GM12873 (cell line): Measurements from ENCODE around the gene SAT2.

Experiments used
- CTCF ChIP-seq: IDR thresholded peaks from 2 replicates; pipeline ENCODE4 v1.5.1; 2012; ENCODE audit warnings: low read depth, mild to moderate bottlenecking, moderate library complexity, low read length, control low read depth; ENCODE audit not compliant: insufficient read depth; ENCODE audit errors: missing control alignments

SAT2 gene

GRCh38 chr17:7615265-7615747, 12.3 kb downstream of the SAT2 start:
- no peak for TF ChIP-seq CTCF

GRCh38 chr17:7614425-7615264, 13.0 kb downstream of the SAT2 start, which contains the start of gene FXR2:
TSS of gene FXR2 (minus strand) at chr17:7614897. CDS start at chr17:7614532, 365 bp downstream.
- TF ChIP-seq CTCF, result peak; percentile 74

- TF ChIP-seq CTCF, result no peak
These were observed 13.7 kb downstream of the SAT2 start for GRCh38 chr17:7613769-7614424.

- TF ChIP-seq CTCF, result no peak
These were observed 15.4 kb downstream of the SAT2 start for GRCh38 chr17:7612294-7612640.

- no peak for TF ChIP-seq CTCF
These were observed 15.9 kb downstream of the SAT2 start for GRCh38 chr17:7611635-7612293.

- no peak for TF ChIP-seq CTCF
These were observed 17.0 kb downstream of the SAT2 start for GRCh38 chr17:7610641-7611040.

GRCh38 chr17:7606280-7606679, 21.3 kb downstream of the SAT2 start:
- TF ChIP-seq CTCF, result no peak
